Right lobe of liver (tissue), 4 donors: ENCODE data around the gene KCNK17.

Source experiments
- CTCF ChIP-seq, 4 donors: fragments of 200-600 bp in 3 of 4; fragments of 450-650 bp in 1 of 4; IDR thresholded peaks; one replicate each; pipeline versions ENCODE4 v1.5.1 to v1.8.0; 2016 to 2022; ENCODE audit warnings: antibody characterized with exemption in 4 of 4, mild to moderate bottlenecking in 2 of 4
- POLR2A ChIP-seq: fragments of 450-650 bp; IDR thresholded peaks from one replicate; pipeline ENCODE4 v1.6.1; 2017; ENCODE audit warnings: antibody characterized with exemption, mild to moderate bottlenecking
- donor health status: DM: no; HTN: no; CAD: no.
- donor health status: DM: no; HTN: no; CAD: no.
- donor health status: DM: no; HTN: yes; CAD: no.

GRCh38 chr6:39298061-39298460 is 16.2 kb downstream of the KCNK17 start:
- TF ChIP-seq CTCF (IDR thresholded peaks at IDR 0.05) (no peak), POLR2A (no peak)
